ENCODE measurements around the gene BPIFB4. TPM values are rescaled to one million over a fixed set of nuclear protein-coding genes. Genes with fewer than 3 reads are reported as not detected.

BPIFB4 gene
- total and polyA plus RNA-seq, 11 donors: not detected

GRCh38 chr20:33037456-33037855, 42.0 kb upstream of the BPIFB4 start:
- Histone ChIP-seq H3K36me3 (no peaks in the 10 kb centered on the region), H3K9me3 (peaks cover 0 to 6% (median 0%) of the 10 kb centered on the region in 12 donors), H3K4me1 (no peaks in the 10 kb centered on the region), H3K4me3 (no peak overlapping the region), H3K27me3 (no peaks in the 10 kb centered on the region), H3K27ac (no peak overlapping the region)
- no peak for DNase-seq
- no peak for ATAC-seq
- 62 to 68% (median 67%) methylated on average over 5 of the region's 5 CpGs for WGBS, 4 donors
- intact Hi-C loops (cut with DNase I): no loop called here
- no peak for TF ChIP-seq CTCF (IDR thresholded peaks at IDR 0.05)
- no peak for TF ChIP-seq POLR2A (IDR thresholded peaks at IDR 0.05)

GRCh38 chr20:33038243-33038642, 41.2 kb upstream of the BPIFB4 start:
- intact Hi-C loops (cut with DNase I): no loop called here
- TF ChIP-seq POLR2A (IDR thresholded peaks at IDR 0.05) (no peak), CTCF (IDR thresholded peaks at IDR 0.05) (no peak)

GRCh38 chr20:33042430-33042829, 37.0 kb upstream of the BPIFB4 start:
- no peak overlapping the region for H3K27ac ChIP-seq
- peaks cover 0 to 23% (median 13%) of the 10 kb centered on the region in 12 donors for H3K9me3 ChIP-seq
- TF ChIP-seq POLR2A (IDR thresholded peaks at IDR 0.05) (no peak), CTCF (IDR thresholded peaks at IDR 0.05) (no peak)
- intact Hi-C loops (cut with DNase I): no loop called here
- no peak overlapping the region for H3K4me3 ChIP-seq
- no peaks in the 10 kb centered on the region for H3K4me1 ChIP-seq
- H3K36me3 ChIP-seq: no peaks in the 10 kb centered on the region
- no peak for ATAC-seq
- H3K27me3 ChIP-seq: no peaks in the 10 kb centered on the region
- 81 to 97% (median 84%) methylated on average over 3 of the region's 3 CpGs for WGBS, 4 donors
- no peak for DNase-seq

More at GRCh38 chr20:33038243-33038642, 41.2 kb upstream of the BPIFB4 start:
- no peak overlapping the region for H3K4me3 ChIP-seq
- DNase-seq: no peak
- no peaks in the 10 kb centered on the region for H3K36me3 ChIP-seq
- no peak overlapping the region for H3K27ac ChIP-seq
- H3K9me3 ChIP-seq: peaks cover 0 to 5% (median 0%) of the 10 kb centered on the region in 12 donors
- H3K4me1 ChIP-seq: no peaks in the 10 kb centered on the region
- no peaks in the 10 kb centered on the region for H3K27me3 ChIP-seq
- 87 to 92% (median 89%) methylated on average over 4 of the region's 4 CpGs for WGBS, 4 donors
- no peak for ATAC-seq

GRCh38 chr20:33042983-33043730, 36.3 kb upstream of the BPIFB4 start:
- 61 to 91% (median 73%) methylated on average over 2 of the region's 2 CpGs for WGBS, 4 donors
- Histone ChIP-seq H3K4me1 (no peaks in the 10 kb centered on the region), H3K27ac (no peak overlapping the region), H3K4me3 (no peak overlapping the region), H3K36me3 (no peaks in the 10 kb centered on the region), H3K27me3 (no peaks in the 10 kb centered on the region), H3K9me3 (peaks cover 0 to 23% (median 13%) of the 10 kb centered on the region in 12 donors)
- ATAC-seq (no peak), DNase-seq (no peak)
- intact Hi-C loops (cut with DNase I): no loop called here
- no peak for TF ChIP-seq CTCF (IDR thresholded peaks at IDR 0.05)
- TF ChIP-seq POLR2A (IDR thresholded peaks at IDR 0.05): no peak

Measured in heart left ventricle (tissue), 16 donors.